Measurements from ENCODE around the gene UBL4A. TPM values are rescaled to one million over a fixed set of nuclear protein-coding genes. Genes with fewer than 3 reads are reported as not detected.

UBL4A gene
- total and polyA plus RNA-seq, 9 of the 15 experiments (the other 6 are each of a cell fraction or from before 2014, with no cell fraction given), result 15.2 to 140 (median 100) TPM

GRCh38 chrX:154478728-154479622, 7.4 kb downstream of the UBL4A start, which contains the start of gene LAGE3 (continued):
- TF ChIP-seq NRF1 (conservative IDR thresholded peaks at IDR 0.05 in 1 of 2, IDR thresholded peaks at IDR 0.05 in 1 of 2) (peak; percentile 98), CBFA2T3 (IDR thresholded peaks at IDR 0.05) (peak; percentile 16; the same call in 1 of the 2 replicates), MXD1 (CRISPR knock-in tag; IDR thresholded peaks at IDR 0.05; ENCODE audit: borderline replicate concordance, poor library complexity, severe bottlenecking) (peak; percentile 40), E2F6 (IDR thresholded peaks at IDR 0.05; ENCODE audit: borderline replicate concordance in 1 of 2, extremely low read depth in 1 of 2, insufficient read depth in 1 of 2, insufficient read length in 1 of 2, low read depth in 1 of 2, low read length in 1 of 2, poor library complexity in 1 of 2, severe bottlenecking in 1 of 2) (peak; percentile 99 to 100), ZNF282 (CRISPR knock-in tag; IDR thresholded peaks at IDR 0.05) (0 out of 2 replicates have a peak, but pooled peaks have one; percentile 58), POLR2B (IDR thresholded peaks at IDR 0.05; ENCODE audit: low read depth, partially characterized antibody) (peak; percentile 70), ZNF609 (CRISPR knock-in tag; IDR thresholded peaks at IDR 0.05; ENCODE audit: borderline replicate concordance) (0 out of 2 replicates have a peak, but pooled peaks have one; percentile 31), PCBP1 (IDR thresholded peaks at IDR 0.05; ENCODE audit: low read depth, low read length, poor library complexity, severe bottlenecking) (peak; percentile 33), L3MBTL2 (IDR thresholded peaks at IDR 0.05) (peak; percentile 100), NR2C2 (CRISPR knock-in tag; IDR thresholded peaks at IDR 0.05) (0 out of 2 replicates have a peak, but pooled peaks have one; percentile 40), NR2C2 (tag; IDR thresholded peaks at IDR 0.05) (peak; percentile 71; the same call in 1 of the 2 replicates), CAMTA2 (CRISPR knock-in tag; conservative IDR thresholded peaks at IDR 0.05) (0 out of 2 replicates have a peak, but pooled peaks have one; percentile 8), MITF (IDR thresholded peaks at IDR 0.05) (peak; percentile 45; the same call in 1 of the 2 replicates), ARHGAP35 (IDR thresholded peaks at IDR 0.05; ENCODE audit: partially characterized antibody) (no peak), FOXP1 (CRISPR knock-in tag; IDR thresholded peaks at IDR 0.05) (peak; percentile 89), MLLT1 (IDR thresholded peaks at IDR 0.05) (no peak)
